Rectal smooth muscle tissue (tissue), 1 donor: Measurements from ENCODE around the gene SCAP.
"Not testable (repeated sequence)": the region's sequence is repeated elsewhere in the genome, so short reads cannot be mapped to it uniquely, and the experiment has no call there.

Experiments used
- H3K27ac ChIP-seq: one replicate; pipeline ENCODE4 v1.7.0; 2013; ENCODE audit warnings: low read depth, low read length, inconsistent platforms
- H3K27me3 ChIP-seq: one replicate; pipeline ENCODE4 v1.7.0; 2013; ENCODE audit warnings: low read length; ENCODE audit not compliant: control insufficient read depth, insufficient read depth
- H3K36me3 ChIP-seq: one replicate; pipeline ENCODE4 v1.7.0; 2013; ENCODE audit warnings: low read length; ENCODE audit not compliant: control insufficient read depth, insufficient read depth
- H3K4me1 ChIP-seq: one replicate; pipeline ENCODE4 v1.7.0; 2013; ENCODE audit warnings: low read length; ENCODE audit not compliant: control insufficient read depth, insufficient read depth
- H3K4me3 ChIP-seq: one replicate; pipeline ENCODE4 v1.7.0; 2013; ENCODE audit warnings: low read length
- H3K9ac ChIP-seq: one replicate; pipeline ENCODE4 v1.7.0; 2013; ENCODE audit warnings: low read length

SCAP gene

GRCh38 chr3:47476644-47477199 is 981 bp upstream of the SCAP start:
- H3K27ac ChIP-seq: no peak overlapping the region

GRCh38 chr3:47476330-47476626 is 537 bp upstream of the SCAP start:
- Histone ChIP-seq H3K27me3 (no peaks in the 10 kb centered on the region), H3K4me1 (peaks cover 10% of the 10 kb centered on the region), H3K4me3 (peak overlapping the region; percentile 90), H3K9ac (peak overlapping the region; percentile 50), H3K36me3 (no peaks in the 10 kb centered on the region), H3K27ac (peak overlapping the region; percentile 78)

More at GRCh38 chr3:47476644-47477199, 981 bp upstream of the SCAP start:
- no peaks in the 10 kb centered on the region for H3K36me3 ChIP-seq
- no peaks in the 10 kb centered on the region for H3K27me3 ChIP-seq
- H3K9ac ChIP-seq: no peak overlapping the region
- H3K4me3 ChIP-seq: peak overlapping the region; percentile 90
- H3K4me1 ChIP-seq: peaks cover 10% of the 10 kb centered on the region

- Histone ChIP-seq H3K36me3 (no peaks in the 10 kb centered on the region), H3K4me1 (peaks cover 10% of the 10 kb centered on the region), H3K9ac (peak overlapping the region; percentile 70), H3K27ac (peak overlapping the region; percentile 60), H3K4me3 (peak overlapping the region; percentile 90), H3K27me3 (no peaks in the 10 kb centered on the region)
Measured at GRCh38 chr3:47475029-47475569, 642 bp downstream of the SCAP start.

GRCh38 chr3:47473391-47473790 is 2.4 kb downstream of the SCAP start:
- H3K36me3 ChIP-seq: no peaks in the 10 kb centered on the region
- no peaks in the 10 kb centered on the region for H3K27me3 ChIP-seq
- H3K27ac ChIP-seq: no peak overlapping the region
- no peak overlapping the region for H3K9ac ChIP-seq
- H3K4me1 ChIP-seq: peaks cover 10% of the 10 kb centered on the region
- H3K4me3 ChIP-seq: no peak overlapping the region

GRCh38 chr3:47469616-47470015 is 6.1 kb downstream of the SCAP start:
- no peak overlapping the region for H3K9ac ChIP-seq
- no peaks in the 10 kb centered on the region for H3K36me3 ChIP-seq
- no peak overlapping the region for H3K4me3 ChIP-seq
- H3K4me1 ChIP-seq: peaks cover 1% of the 10 kb centered on the region
- H3K27me3 ChIP-seq: no peaks in the 10 kb centered on the region
- no peak overlapping the region for H3K27ac ChIP-seq

- H3K4me1 ChIP-seq, H3K27ac ChIP-seq, H3K36me3 ChIP-seq, H3K9ac ChIP-seq, H3K27me3 ChIP-seq, H3K4me3 ChIP-seq: not testable (repeated sequence)
Measured at GRCh38 chr3:47468315-47468714, 7.4 kb downstream of the SCAP start.

- no peak overlapping the region for H3K27ac ChIP-seq
- H3K36me3 ChIP-seq: no peaks in the 10 kb centered on the region
- no peak overlapping the region for H3K4me3 ChIP-seq
- H3K4me1 ChIP-seq: no peaks in the 10 kb centered on the region
- no peaks in the 10 kb centered on the region for H3K27me3 ChIP-seq
- no peak overlapping the region for H3K9ac ChIP-seq
Measured at GRCh38 chr3:47464588-47464987, 11.2 kb downstream of the SCAP start.

GRCh38 chr3:47459534-47460085 is 16.1 kb downstream of the SCAP start:
- not testable (repeated sequence) for H3K9ac ChIP-seq, H3K4me1 ChIP-seq, H3K36me3 ChIP-seq, H3K27me3 ChIP-seq, H3K4me3 ChIP-seq, H3K27ac ChIP-seq

GRCh38 chr3:47456984-47457383 is 18.8 kb downstream of the SCAP start:
- no peak overlapping the region for H3K27ac ChIP-seq
- no peak overlapping the region for H3K9ac ChIP-seq
- no peaks in the 10 kb centered on the region for H3K4me1 ChIP-seq
- H3K36me3 ChIP-seq: no peaks in the 10 kb centered on the region
- no peak overlapping the region for H3K4me3 ChIP-seq
- no peaks in the 10 kb centered on the region for H3K27me3 ChIP-seq

GRCh38 chr3:47455806-47456452 is 19.8 kb downstream of the SCAP start:
- Histone ChIP-seq H3K4me1 (no peaks in the 10 kb centered on the region), H3K27ac (no peak overlapping the region), H3K4me3 (no peak overlapping the region), H3K9ac (no peak overlapping the region), H3K36me3 (no peaks in the 10 kb centered on the region), H3K27me3 (no peaks in the 10 kb centered on the region)

GRCh38 chr3:47452453-47453215 is 23.1 kb downstream of the SCAP start:
- no peak overlapping the region for H3K9ac ChIP-seq
- H3K4me1 ChIP-seq: no peaks in the 10 kb centered on the region
- H3K36me3 ChIP-seq: no peaks in the 10 kb centered on the region
- no peaks in the 10 kb centered on the region for H3K27me3 ChIP-seq
- no peak overlapping the region for H3K4me3 ChIP-seq
- no peak overlapping the region for H3K27ac ChIP-seq

- H3K4me3 ChIP-seq: no peak overlapping the region
- peak overlapping the region; percentile 76 for H3K27ac ChIP-seq
- H3K9ac ChIP-seq: no peak overlapping the region
Measured at GRCh38 chr3:47444103-47444502, 31.6 kb downstream of the SCAP start.

More at GRCh38 chr3:47444103-47444502, 31.6 kb downstream of the SCAP start:
- Histone ChIP-seq H3K4me1 (peaks cover 4% of the 10 kb centered on the region), H3K27me3 (no peaks in the 10 kb centered on the region), H3K36me3 (peaks cover 7% of the 10 kb centered on the region)
